ENCODE data around the gene MST1.

GRCh38 chr3:49717959-49718857 lies 28.9 kb upstream of the MST1 start:
- no peak for TF ChIP-seq CTCF (conservative IDR thresholded peaks at IDR 0.05 in 1 of 2, IDR thresholded peaks at IDR 0.05 in 1 of 2; ENCODE audit: extremely low read depth in 1 of 2, insufficient read depth in 1 of 2, low read depth in 1 of 2, low read length in 2 of 2)
- TF ChIP-seq EZH2 (IDR thresholded peaks at IDR 0.05; ENCODE audit: borderline replicate concordance, low read length) = no peak

All from mammary epithelial cell (primary cell).